IPS-18a (cell line): ENCODE data around the gene CISTR.
A peak's percentile ranks its signal among the peaks of the same experiment; 100 is the strongest.

ENCODE experiments used
- H3K27ac ChIP-seq: one replicate; pipeline ENCODE4 v1.5.1; 2013; ENCODE audit warnings: low read length
- H3K27me3 ChIP-seq: one replicate; pipeline ENCODE4 v1.6.1; 2013; ENCODE audit warnings: mild to moderate bottlenecking, low read length; ENCODE audit not compliant: control insufficient read depth, insufficient read depth
- H3K36me3 ChIP-seq: one replicate; pipeline ENCODE4 v1.6.1; 2013; ENCODE audit warnings: low read depth, low read length; ENCODE audit not compliant: control insufficient read depth
- H3K4me1 ChIP-seq: one replicate; pipeline ENCODE4 v1.6.1; 2013; ENCODE audit warnings: low read depth, low read length; ENCODE audit not compliant: control insufficient read depth
- H3K4me3 ChIP-seq: one replicate; pipeline ENCODE4 v1.5.1; 2013; ENCODE audit warnings: low read length
- H3K9ac ChIP-seq: one replicate; pipeline ENCODE4 v1.6.1; 2013; ENCODE audit warnings: mild to moderate bottlenecking, low read length, moderate library complexity
- H3K9me3 ChIP-seq: one replicate; pipeline ENCODE4 v1.6.1; 2013; ENCODE audit warnings: low read depth, low read length; ENCODE audit not compliant: control insufficient read depth

The CISTR gene

GRCh38 chr12:53712059-53712643 is 39.6 kb downstream of the CISTR start:
- Histone ChIP-seq H3K36me3 (no peaks in the 10 kb centered on the region), H3K27me3 (peaks cover 8% of the 10 kb centered on the region), H3K4me3 (no peak overlapping the region), H3K9me3 (no peaks in the 10 kb centered on the region), H3K9ac (no peak overlapping the region), H3K27ac (no peak overlapping the region), H3K4me1 (no peaks in the 10 kb centered on the region)

- Histone ChIP-seq H3K27ac (no peak overlapping the region), H3K4me3 (no peak overlapping the region), H3K36me3 (no peaks in the 10 kb centered on the region), H3K4me1 (no peaks in the 10 kb centered on the region), H3K27me3 (peaks cover 8% of the 10 kb centered on the region), H3K9ac (no peak overlapping the region), H3K9me3 (no peaks in the 10 kb centered on the region)
Measured at GRCh38 chr12:53710091-53710490, 41.7 kb downstream of the CISTR start.

GRCh38 chr12:53709671-53710070 is 42.1 kb downstream of the CISTR start:
- Histone ChIP-seq H3K27me3 (peaks cover 8% of the 10 kb centered on the region), H3K4me1 (no peaks in the 10 kb centered on the region), H3K9me3 (no peaks in the 10 kb centered on the region), H3K27ac (no peak overlapping the region), H3K36me3 (no peaks in the 10 kb centered on the region), H3K9ac (no peak overlapping the region), H3K4me3 (no peak overlapping the region)

- H3K4me1 ChIP-seq, result no peaks in the 10 kb centered on the region
- no peak overlapping the region for H3K4me3 ChIP-seq
- peaks cover 23% of the 10 kb centered on the region for H3K27me3 ChIP-seq
- H3K36me3 ChIP-seq, result no peaks in the 10 kb centered on the region
- H3K9me3 ChIP-seq, result no peaks in the 10 kb centered on the region
- no peak overlapping the region for H3K27ac ChIP-seq
- no peak overlapping the region for H3K9ac ChIP-seq
Measured at GRCh38 chr12:53706080-53706479, 45.7 kb downstream of the CISTR start.

GRCh38 chr12:53703756-53704155 is 48.0 kb downstream of the CISTR start:
- H3K4me1 ChIP-seq, result no peaks in the 10 kb centered on the region
- H3K36me3 ChIP-seq, result no peaks in the 10 kb centered on the region
- no peak overlapping the region for H3K9ac ChIP-seq
- H3K9me3 ChIP-seq, result no peaks in the 10 kb centered on the region
- no peak overlapping the region for H3K27ac ChIP-seq
- H3K27me3 ChIP-seq, result peaks cover 40% of the 10 kb centered on the region
- no peak overlapping the region for H3K4me3 ChIP-seq

- Histone ChIP-seq H3K4me3 (no peak overlapping the region), H3K9me3 (no peaks in the 10 kb centered on the region), H3K27me3 (peaks cover 57% of the 10 kb centered on the region), H3K27ac (no peak overlapping the region), H3K4me1 (peaks cover 8% of the 10 kb centered on the region), H3K36me3 (no peaks in the 10 kb centered on the region), H3K9ac (no peak overlapping the region)
Measured at GRCh38 chr12:53701518-53702264, 50.1 kb downstream of the CISTR start.

GRCh38 chr12:53700567-53700966 is 51.2 kb downstream of the CISTR start:
- peaks cover 63% of the 10 kb centered on the region for H3K27me3 ChIP-seq
- no peak overlapping the region for H3K9ac ChIP-seq
- H3K9me3 ChIP-seq, result no peaks in the 10 kb centered on the region
- H3K4me1 ChIP-seq, result peaks cover 11% of the 10 kb centered on the region
- H3K27ac ChIP-seq, result no peak overlapping the region
- H3K4me3 ChIP-seq, result no peak overlapping the region
- H3K36me3 ChIP-seq, result no peaks in the 10 kb centered on the region

- Histone ChIP-seq H3K27ac (no peak overlapping the region), H3K4me1 (peaks cover 15% of the 10 kb centered on the region), H3K4me3 (no peak overlapping the region), H3K36me3 (no peaks in the 10 kb centered on the region), H3K9ac (no peak overlapping the region), H3K27me3 (peaks cover 70% of the 10 kb centered on the region), H3K9me3 (no peaks in the 10 kb centered on the region)
Measured at GRCh38 chr12:53699678-53700025, 52.1 kb downstream of the CISTR start.

- no peak overlapping the region for H3K27ac ChIP-seq
- H3K9me3 ChIP-seq, result no peaks in the 10 kb centered on the region
- H3K9ac ChIP-seq, result no peak overlapping the region
- no peak overlapping the region for H3K4me3 ChIP-seq
- no peaks in the 10 kb centered on the region for H3K36me3 ChIP-seq
- peaks cover 20% of the 10 kb centered on the region for H3K4me1 ChIP-seq
- peaks cover 74% of the 10 kb centered on the region for H3K27me3 ChIP-seq
Measured at GRCh38 chr12:53698948-53699677, 52.7 kb downstream of the CISTR start.

- Histone ChIP-seq H3K36me3 (no peaks in the 10 kb centered on the region), H3K27me3 (peaks cover 72% of the 10 kb centered on the region), H3K4me1 (peaks cover 27% of the 10 kb centered on the region), H3K27ac (no peak overlapping the region), H3K9ac (peak overlapping the region; percentile 43), H3K9me3 (no peaks in the 10 kb centered on the region), H3K4me3 (peak overlapping the region; percentile 78)
Measured at GRCh38 chr12:53696655-53697331, 55.0 kb downstream of the CISTR start.
